Stimulated activated CD8-positive, alpha-beta memory T cell treated with anti-CD3 and anti-CD28 coated beads, Interleukin-12 subunit alpha, Interleukin-12 subunit beta, amount 100 ng/mL, for 4 hours (primary cell): ENCODE measurements around the gene NAA50.

Experiments used
- DNase-seq: peaks from one replicate; pipeline ENCODE4 v3.0.0-alpha.2; 2020; ENCODE audit warnings: low read depth

The NAA50 gene

GRCh38 chr3:113685956-113686721 lies 59.9 kb downstream of the NAA50 start:
- no peak for DNase-seq

- no peak for DNase-seq
Measured at GRCh38 chr3:113685124-113685523, 60.9 kb downstream of the NAA50 start.

- no peak for DNase-seq
Measured at GRCh38 chr3:113684271-113684819, 61.7 kb downstream of the NAA50 start.

GRCh38 chr3:113678773-113679172 lies 67.3 kb downstream of the NAA50 start:
- no peak for DNase-seq

GRCh38 chr3:113677737-113678136 lies 68.3 kb downstream of the NAA50 start:
- DNase-seq: no peak

- no peak for DNase-seq
Measured at GRCh38 chr3:113676261-113676660, 69.8 kb downstream of the NAA50 start.

- DNase-seq: no peak
Measured at GRCh38 chr3:113673593-113673992, 72.5 kb downstream of the NAA50 start.

- no peak for DNase-seq
Measured at GRCh38 chr3:113668015-113668414, 78.0 kb downstream of the NAA50 start.
